ENCODE data around the gene VASH1. TPM values are rescaled to one million over a fixed set of nuclear protein-coding genes. Genes with fewer than 3 reads are reported as not detected.

Gene VASH1
- total RNA-seq, 2 experiments from 2014 or later: 7.3 to 9.2 TPM

- no peak overlapping the region for H3K27ac ChIP-seq (ENCODE audit: low read depth in 1 of 2, low read length in 2 of 2)
- peaks cover 28% of the 10 kb centered on the region for H3K4me1 Mint-ChIP-seq (ENCODE audit: low read depth)
- H3K27me3 Mint-ChIP-seq: peaks cover 30% of the 10 kb centered on the region
- DNase-seq (peak in 1 of 14 experiments; percentile 7), ATAC-seq (ENCODE audit: poor library complexity) (no peak)
- peak overlapping the region; percentile 51 for H3K27ac Mint-ChIP-seq
- H3K4me3 ChIP-seq (ENCODE audit: low read length): peak overlapping the region; percentile 41
- peaks cover 27% of the 10 kb centered on the region for H3K4me1 ChIP-seq (ENCODE audit: insufficient read depth, low read length)
- H3K9me3 Mint-ChIP-seq: no peaks in the 10 kb centered on the region
- intact Hi-C loops (cut with DNase I, micrococcal nuclease): no loop called here
- peaks cover 0 to 7% of the 10 kb centered on the region in 2 experiments for H3K27me3 ChIP-seq (ENCODE audit: control insufficient read depth in 1 of 2, insufficient read depth in 2 of 2, low read length in 2 of 2)
- POLR2A ChIA-PET: interaction anchor here (1.4 kb wide), 1 partner anchor 52 kb away, joined by 4 read pairs; the partner anchor contains the start of gene ANGEL1
- H3K36me3 Mint-ChIP-seq (ENCODE audit: low read depth): no peaks in the 10 kb centered on the region
- CTCF ChIA-PET: interaction anchor here (0.9 to 1.4 kb wide), 2 partner anchors 24 to 51 kb away, joined by 3 to 4 read pairs; no protein-coding TSS in a partner anchor
- TF ChIP-seq CTCF (IDR thresholded peaks at IDR 0.05): no peak
- H3K36me3 ChIP-seq (ENCODE audit: insufficient read depth, low read length): no peaks in the 10 kb centered on the region
- no peaks in the 10 kb centered on the region for H3K9me3 ChIP-seq (ENCODE audit: control insufficient read depth in 1 of 2, insufficient read depth in 1 of 2, low read length in 2 of 2)
- H3K4me3 Mint-ChIP-seq: peak overlapping the region; percentile 84
Observed at GRCh38 chr14:76760331-76761135, 735 bp upstream of the VASH1 start.

GRCh38 chr14:76761960-76762410, 717 bp downstream of the VASH1 start:
- DNase-seq (peak in 2 of 14 experiments; percentile 23 to 32), ATAC-seq (ENCODE audit: poor library complexity) (peak; percentile 12)
- Mint-ChIP-seq H3K9me3 (no peaks in the 10 kb centered on the region), H3K27ac (peak overlapping the region; percentile 75), H3K27me3 (peaks cover 30% of the 10 kb centered on the region), H3K36me3 (ENCODE audit: low read depth) (no peaks in the 10 kb centered on the region), H3K4me1 (ENCODE audit: low read depth) (peaks cover 28% of the 10 kb centered on the region), H3K4me3 (peak overlapping the region; percentile 88)
- H3K27me3 ChIP-seq (ENCODE audit: control insufficient read depth in 1 of 2, insufficient read depth in 2 of 2, low read length in 2 of 2): peaks cover 0 to 7% of the 10 kb centered on the region in 2 experiments
- ChIA-PET POLR2A (interaction anchor here (1.0 to 1.4 kb wide), 2 partner anchors 10 to 50 kb away, joined by 4 read pairs; partner anchors contain the start of gene ANGEL1), CTCF (no interaction called here)
- no peaks in the 10 kb centered on the region for H3K9me3 ChIP-seq (ENCODE audit: control insufficient read depth in 1 of 2, insufficient read depth in 1 of 2, low read length in 2 of 2)
- intact Hi-C loops (cut with DNase I, micrococcal nuclease): no loop called here
- peak overlapping the region; percentile 49 for H3K4me3 ChIP-seq (ENCODE audit: low read length)
- no peak overlapping the region for H3K27ac ChIP-seq (ENCODE audit: low read depth in 1 of 2, low read length in 2 of 2)
- peaks cover 27% of the 10 kb centered on the region for H3K4me1 ChIP-seq (ENCODE audit: insufficient read depth, low read length)
- no peak for TF ChIP-seq CTCF (IDR thresholded peaks at IDR 0.05)
- H3K36me3 ChIP-seq (ENCODE audit: insufficient read depth, low read length): no peaks in the 10 kb centered on the region

GRCh38 chr14:76762411-76763095, 1.3 kb downstream of the VASH1 start:
- Mint-ChIP-seq H3K4me1 (ENCODE audit: low read depth) (peaks cover 31% of the 10 kb centered on the region), H3K36me3 (ENCODE audit: low read depth) (no peaks in the 10 kb centered on the region), H3K4me3 (peak overlapping the region; percentile 88), H3K9me3 (no peaks in the 10 kb centered on the region), H3K27ac (peak overlapping the region; percentile 75), H3K27me3 (peaks cover 30% of the 10 kb centered on the region)
- intact Hi-C loops (cut with DNase I, micrococcal nuclease): no loop called here
- no peak for ATAC-seq (ENCODE audit: poor library complexity)
- no peak for TF ChIP-seq CTCF (IDR thresholded peaks at IDR 0.05)
- H3K4me3 ChIP-seq (ENCODE audit: low read length): peak overlapping the region; percentile 49
- peak in 1 of 14 experiments; percentile 20 for DNase-seq
- ChIA-PET POLR2A (no interaction called here), CTCF (no interaction called here)
- H3K27me3 ChIP-seq (ENCODE audit: control insufficient read depth in 1 of 2, insufficient read depth in 2 of 2, low read length in 2 of 2): peaks cover 0 to 7% of the 10 kb centered on the region in 2 experiments
- H3K36me3 ChIP-seq (ENCODE audit: insufficient read depth, low read length): no peaks in the 10 kb centered on the region
- no peak overlapping the region for H3K27ac ChIP-seq (ENCODE audit: low read depth in 1 of 2, low read length in 2 of 2)
- peaks cover 31% of the 10 kb centered on the region for H3K4me1 ChIP-seq (ENCODE audit: insufficient read depth, low read length)
- no peaks in the 10 kb centered on the region for H3K9me3 ChIP-seq (ENCODE audit: control insufficient read depth in 1 of 2, insufficient read depth in 1 of 2, low read length in 2 of 2)

Data from CD4-positive, alpha-beta T cell (primary cell).